ENCODE data around the gene DOCK6.

The DOCK6 gene

DNA sequence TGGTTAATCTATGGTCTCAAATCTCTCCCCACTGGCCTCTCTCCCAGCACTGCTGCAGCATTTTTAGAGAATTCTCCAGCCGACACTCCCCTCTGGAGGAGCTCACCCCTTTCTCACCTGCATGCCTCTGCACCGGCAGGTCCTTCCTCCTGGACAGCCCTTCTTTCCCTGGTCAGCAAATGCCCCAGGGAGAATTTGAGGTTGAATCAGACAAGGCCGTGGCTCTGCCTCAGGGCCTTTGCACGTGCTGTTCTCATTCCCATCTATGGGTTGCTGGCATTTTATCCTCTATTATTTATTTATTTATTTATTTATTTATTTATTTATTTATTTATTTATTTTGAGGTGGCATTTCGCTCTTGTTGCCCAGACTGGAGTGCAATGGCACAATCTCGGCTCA is 1.4 kb upstream of the DOCK6 start (continued):
- TF ChIP-seq, protein P1, sequence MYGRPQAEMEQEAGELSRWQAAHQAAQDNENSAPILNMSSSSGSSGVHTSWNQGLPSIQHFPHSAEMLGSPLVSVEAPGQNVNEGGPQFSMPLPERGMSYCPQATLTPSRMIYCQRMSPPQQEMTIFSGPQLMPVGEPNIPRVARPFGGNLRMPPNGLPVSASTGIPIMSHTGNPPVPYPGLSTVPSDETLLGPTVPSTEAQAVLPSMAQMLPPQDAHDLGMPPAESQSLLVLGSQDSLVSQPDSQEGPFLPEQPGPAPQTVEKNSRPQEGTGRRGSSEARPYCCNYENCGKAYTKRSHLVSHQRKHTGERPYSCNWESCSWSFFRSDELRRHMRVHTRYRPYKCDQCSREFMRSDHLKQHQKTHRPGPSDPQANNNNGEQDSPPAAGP (tag by site-specific recombination; IDR thresholded peaks at IDR 0.05), result no peak
- TF ChIP-seq SETDB1 (IDR thresholded peaks at IDR 0.05; ENCODE audit: insufficient read length, low read length) (no peak), ZBTB17 (tag by site-specific recombination; IDR thresholded peaks at IDR 0.05) (no peak), ZNF501 (tag by site-specific recombination; IDR thresholded peaks at IDR 0.05) (no peak), ZBTB1 (tag by site-specific recombination; IDR thresholded peaks at IDR 0.05) (no peak), ZNF785 (tag by site-specific recombination; IDR thresholded peaks at IDR 0.05) (no peak), ZNF184 (tag by site-specific recombination; IDR thresholded peaks at IDR 0.05) (no peak), GLIS2 (tag by site-specific recombination; IDR thresholded peaks at IDR 0.05) (no peak), ZNF600 (tag by site-specific recombination; IDR thresholded peaks at IDR 0.05) (no peak), ZNF324 (tag by site-specific recombination; IDR thresholded peaks at IDR 0.05) (no peak), ZNF426 (tag by site-specific recombination; IDR thresholded peaks at IDR 0.05) (peak; percentile 50), ZNF19 (tag by site-specific recombination; IDR thresholded peaks at IDR 0.05; ENCODE audit: low read depth) (no peak), ZNF621 (tag by site-specific recombination; IDR thresholded peaks at IDR 0.05) (no peak), ZNF416 (tag by site-specific recombination; IDR thresholded peaks at IDR 0.05) (no peak), ZNF560 (tag by site-specific recombination; IDR thresholded peaks at IDR 0.05; ENCODE audit: borderline replicate concordance) (0 out of 2 replicates have a peak, but pooled peaks have one; percentile 31), ZNF350 (tag by site-specific recombination; IDR thresholded peaks at IDR 0.05) (no peak), KLF8 (tag by site-specific recombination; IDR thresholded peaks at IDR 0.05) (no peak), ZNF654 (tag by site-specific recombination; IDR thresholded peaks at IDR 0.05; ENCODE audit: low read depth) (0 out of 2 replicates have a peak, but pooled peaks have one; percentile 7), ZNF16 (tag by site-specific recombination; IDR thresholded peaks at IDR 0.05; ENCODE audit: low read depth) (no peak), ZNF585B (tag by site-specific recombination; IDR thresholded peaks at IDR 0.05) (no peak), ZNF596 (tag by site-specific recombination; IDR thresholded peaks at IDR 0.05) (no peak), YY1 (tag by site-specific recombination; IDR thresholded peaks at IDR 0.05) (no peak), ZNF549 (tag by site-specific recombination; IDR thresholded peaks at IDR 0.05) (no peak)
- TF ChIP-seq, protein P2, sequence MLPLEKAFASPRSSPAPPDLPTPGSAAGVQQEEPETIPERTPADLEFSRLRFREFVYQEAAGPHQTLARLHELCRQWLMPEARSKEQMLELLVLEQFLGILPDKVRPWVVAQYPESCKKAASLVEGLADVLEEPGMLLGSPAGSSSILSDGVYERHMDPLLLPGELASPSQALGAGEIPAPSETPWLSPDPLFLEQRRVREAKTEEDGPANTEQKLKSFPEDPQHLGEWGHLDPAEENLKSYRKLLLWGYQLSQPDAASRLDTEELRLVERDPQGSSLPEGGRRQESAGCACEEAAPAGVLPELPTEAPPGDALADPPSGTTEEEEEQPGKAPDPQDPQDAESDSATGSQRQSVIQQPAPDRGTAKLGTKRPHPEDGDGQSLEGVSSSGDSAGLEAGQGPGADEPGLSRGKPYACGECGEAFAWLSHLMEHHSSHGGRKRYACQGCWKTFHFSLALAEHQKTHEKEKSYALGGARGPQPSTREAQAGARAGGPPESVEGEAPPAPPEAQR (tag by site-specific recombination; IDR thresholded peaks at IDR 0.05), result no peak
- TF ChIP-seq, protein P3, sequence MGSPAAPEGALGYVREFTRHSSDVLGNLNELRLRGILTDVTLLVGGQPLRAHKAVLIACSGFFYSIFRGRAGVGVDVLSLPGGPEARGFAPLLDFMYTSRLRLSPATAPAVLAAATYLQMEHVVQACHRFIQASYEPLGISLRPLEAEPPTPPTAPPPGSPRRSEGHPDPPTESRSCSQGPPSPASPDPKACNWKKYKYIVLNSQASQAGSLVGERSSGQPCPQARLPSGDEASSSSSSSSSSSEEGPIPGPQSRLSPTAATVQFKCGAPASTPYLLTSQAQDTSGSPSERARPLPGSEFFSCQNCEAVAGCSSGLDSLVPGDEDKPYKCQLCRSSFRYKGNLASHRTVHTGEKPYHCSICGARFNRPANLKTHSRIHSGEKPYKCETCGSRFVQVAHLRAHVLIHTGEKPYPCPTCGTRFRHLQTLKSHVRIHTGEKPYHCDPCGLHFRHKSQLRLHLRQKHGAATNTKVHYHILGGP (tag by site-specific recombination; IDR thresholded peaks at IDR 0.05), result no peak
- TF ChIP-seq, protein P4, sequence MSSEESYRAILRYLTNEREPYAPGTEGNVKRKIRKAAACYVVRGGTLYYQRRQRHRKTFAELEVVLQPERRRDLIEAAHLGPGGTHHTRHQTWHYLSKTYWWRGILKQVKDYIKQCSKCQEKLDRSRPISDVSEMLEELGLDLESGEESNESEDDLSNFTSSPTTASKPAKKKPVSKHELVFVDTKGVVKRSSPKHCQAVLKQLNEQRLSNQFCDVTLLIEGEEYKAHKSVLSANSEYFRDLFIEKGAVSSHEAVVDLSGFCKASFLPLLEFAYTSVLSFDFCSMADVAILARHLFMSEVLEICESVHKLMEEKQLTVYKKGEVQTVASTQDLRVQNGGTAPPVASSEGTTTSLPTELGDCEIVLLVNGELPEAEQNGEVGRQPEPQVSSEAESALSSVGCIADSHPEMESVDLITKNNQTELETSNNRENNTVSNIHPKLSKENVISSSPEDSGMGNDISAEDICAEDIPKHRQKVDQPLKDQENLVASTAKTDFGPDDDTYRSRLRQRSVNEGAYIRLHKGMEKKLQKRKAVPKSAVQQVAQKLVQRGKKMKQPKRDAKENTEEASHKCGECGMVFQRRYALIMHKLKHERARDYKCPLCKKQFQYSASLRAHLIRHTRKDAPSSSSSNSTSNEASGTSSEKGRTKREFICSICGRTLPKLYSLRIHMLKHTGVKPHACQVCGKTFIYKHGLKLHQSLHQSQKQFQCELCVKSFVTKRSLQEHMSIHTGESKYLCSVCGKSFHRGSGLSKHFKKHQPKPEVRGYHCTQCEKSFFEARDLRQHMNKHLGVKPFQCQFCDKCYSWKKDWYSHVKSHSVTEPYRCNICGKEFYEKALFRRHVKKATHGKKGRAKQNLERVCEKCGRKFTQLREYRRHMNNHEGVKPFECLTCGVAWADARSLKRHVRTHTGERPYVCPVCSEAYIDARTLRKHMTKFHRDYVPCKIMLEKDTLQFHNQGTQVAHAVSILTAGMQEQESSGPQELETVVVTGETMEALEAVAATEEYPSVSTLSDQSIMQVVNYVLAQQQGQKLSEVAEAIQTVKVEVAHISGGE (tag by site-specific recombination; conservative IDR thresholded peaks at IDR 0.05; ENCODE audit: low read depth), result 0 out of 2 replicates have a peak, but pooled peaks have one; percentile 15
- TF ChIP-seq, protein P5, sequence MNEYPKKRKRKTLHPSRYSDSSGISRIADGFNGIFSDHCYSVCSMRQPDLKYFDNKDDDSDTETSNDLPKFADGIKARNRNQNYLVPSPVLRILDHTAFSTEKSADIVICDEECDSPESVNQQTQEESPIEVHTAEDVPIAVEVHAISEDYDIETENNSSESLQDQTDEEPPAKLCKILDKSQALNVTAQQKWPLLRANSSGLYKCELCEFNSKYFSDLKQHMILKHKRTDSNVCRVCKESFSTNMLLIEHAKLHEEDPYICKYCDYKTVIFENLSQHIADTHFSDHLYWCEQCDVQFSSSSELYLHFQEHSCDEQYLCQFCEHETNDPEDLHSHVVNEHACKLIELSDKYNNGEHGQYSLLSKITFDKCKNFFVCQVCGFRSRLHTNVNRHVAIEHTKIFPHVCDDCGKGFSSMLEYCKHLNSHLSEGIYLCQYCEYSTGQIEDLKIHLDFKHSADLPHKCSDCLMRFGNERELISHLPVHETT (tag by site-specific recombination; IDR thresholded peaks at IDR 0.05), result no peak
- TF ChIP-seq, protein P6, sequence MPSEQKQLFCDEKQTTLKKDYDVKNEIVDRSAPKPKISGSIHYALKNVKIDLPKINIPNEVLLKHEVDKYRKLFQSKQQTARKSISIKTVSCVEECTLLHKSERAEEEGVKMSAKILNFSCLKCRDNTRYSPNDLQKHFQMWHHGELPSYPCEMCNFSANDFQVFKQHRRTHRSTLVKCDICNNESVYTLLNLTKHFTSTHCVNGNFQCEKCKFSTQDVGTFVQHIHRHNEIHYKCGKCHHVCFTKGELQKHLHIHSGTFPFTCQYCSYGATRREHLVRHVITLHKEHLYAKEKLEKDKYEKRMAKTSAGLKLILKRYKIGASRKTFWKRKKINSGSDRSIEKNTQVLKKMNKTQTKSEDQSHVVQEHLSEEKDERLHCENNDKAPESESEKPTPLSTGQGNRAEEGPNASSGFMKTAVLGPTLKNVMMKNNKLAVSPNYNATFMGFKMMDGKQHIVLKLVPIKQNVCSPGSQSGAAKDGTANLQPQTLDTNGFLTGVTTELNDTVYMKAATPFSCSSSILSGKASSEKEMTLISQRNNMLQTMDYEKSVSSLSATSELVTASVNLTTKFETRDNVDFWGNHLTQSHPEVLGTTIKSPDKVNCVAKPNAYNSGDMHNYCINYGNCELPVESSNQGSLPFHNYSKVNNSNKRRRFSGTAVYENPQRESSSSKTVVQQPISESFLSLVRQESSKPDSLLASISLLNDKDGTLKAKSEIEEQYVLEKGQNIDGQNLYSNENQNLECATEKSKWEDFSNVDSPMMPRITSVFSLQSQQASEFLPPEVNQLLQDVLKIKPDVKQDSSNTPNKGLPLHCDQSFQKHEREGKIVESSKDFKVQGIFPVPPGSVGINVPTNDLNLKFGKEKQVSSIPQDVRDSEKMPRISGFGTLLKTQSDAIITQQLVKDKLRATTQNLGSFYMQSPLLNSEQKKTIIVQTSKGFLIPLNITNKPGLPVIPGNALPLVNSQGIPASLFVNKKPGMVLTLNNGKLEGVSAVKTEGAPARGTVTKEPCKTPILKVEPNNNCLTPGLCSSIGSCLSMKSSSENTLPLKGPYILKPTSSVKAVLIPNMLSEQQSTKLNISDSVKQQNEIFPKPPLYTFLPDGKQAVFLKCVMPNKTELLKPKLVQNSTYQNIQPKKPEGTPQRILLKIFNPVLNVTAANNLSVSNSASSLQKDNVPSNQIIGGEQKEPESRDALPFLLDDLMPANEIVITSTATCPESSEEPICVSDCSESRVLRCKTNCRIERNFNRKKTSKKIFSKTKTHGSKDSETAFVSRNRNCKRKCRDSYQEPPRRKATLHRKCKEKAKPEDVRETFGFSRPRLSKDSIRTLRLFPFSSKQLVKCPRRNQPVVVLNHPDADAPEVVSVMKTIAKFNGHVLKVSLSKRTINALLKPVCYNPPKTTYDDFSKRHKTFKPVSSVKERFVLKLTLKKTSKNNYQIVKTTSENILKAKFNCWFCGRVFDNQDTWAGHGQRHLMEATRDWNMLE (tag by site-specific recombination; conservative IDR thresholded peaks at IDR 0.05; ENCODE audit: low read depth), result peak; percentile 60; the same call in 1 of the 2 replicates
